SK-N-SH (cell line): ENCODE measurements around the gene CAVIN1.

Experiments
- CTCF ChIP-seq: fragments of 200-600 bp; sonication (generic); IDR thresholded peaks from 2 replicates; pipeline ENCODE4 v1.6.1; 2017; ENCODE audit warnings: antibody characterized with exemption, mild to moderate bottlenecking, moderate library complexity
- ELF1 ChIP-seq: IDR thresholded peaks from 2 replicates; pipeline ENCODE4 v1.4.0; 2012
- EZH2phosphoT487 ChIP-seq: fragments of 200-600 bp; sonication (generic); IDR thresholded peaks from 2 replicates; pipeline ENCODE4 v1.6.1; 2017; ENCODE audit warnings: low read depth, mixed run types, mild to moderate bottlenecking, antibody characterized with exemption, moderate library complexity, borderline replicate concordance
- FOXJ3 ChIP-seq: sonication (generic); formaldehyde crosslinking; IDR thresholded peaks from 2 replicates; pipeline ENCODE4 v1.5.1; 2020; ENCODE audit warnings: mild to moderate bottlenecking, missing genetic modification reagents
- FOXM1 ChIP-seq: IDR thresholded peaks from 2 replicates; pipeline ENCODE4 v1.4.0; 2012; ENCODE audit warnings: low read depth, mild to moderate bottlenecking
- POLR2AphosphoS5 ChIP-seq: IDR thresholded peaks from 2 replicates; pipeline ENCODE4 v1.6.1; 2012; ENCODE audit warnings: low read depth, low read length
- REST ChIP-seq: IDR thresholded peaks from 2 replicates; pipeline ENCODE4 v1.6.1; 2012; ENCODE audit warnings: mild to moderate bottlenecking, low read depth, low read length, moderate library complexity
- RXRA ChIP-seq: IDR thresholded peaks from 2 replicates; pipeline ENCODE4 v1.4.0; 2012; ENCODE audit warnings: low read depth, mild to moderate bottlenecking, borderline replicate concordance
- SMC3 ChIP-seq: IDR thresholded peaks from 2 replicates; pipeline ENCODE4 v1.6.1; 2012; ENCODE audit warnings: low read depth, low read length, improper control_type of control experiment
- YY1 ChIP-seq: IDR thresholded peaks from 2 replicates; pipeline ENCODE4 v1.4.0; 2012; ENCODE audit warnings: low read depth, mild to moderate bottlenecking

DNA sequence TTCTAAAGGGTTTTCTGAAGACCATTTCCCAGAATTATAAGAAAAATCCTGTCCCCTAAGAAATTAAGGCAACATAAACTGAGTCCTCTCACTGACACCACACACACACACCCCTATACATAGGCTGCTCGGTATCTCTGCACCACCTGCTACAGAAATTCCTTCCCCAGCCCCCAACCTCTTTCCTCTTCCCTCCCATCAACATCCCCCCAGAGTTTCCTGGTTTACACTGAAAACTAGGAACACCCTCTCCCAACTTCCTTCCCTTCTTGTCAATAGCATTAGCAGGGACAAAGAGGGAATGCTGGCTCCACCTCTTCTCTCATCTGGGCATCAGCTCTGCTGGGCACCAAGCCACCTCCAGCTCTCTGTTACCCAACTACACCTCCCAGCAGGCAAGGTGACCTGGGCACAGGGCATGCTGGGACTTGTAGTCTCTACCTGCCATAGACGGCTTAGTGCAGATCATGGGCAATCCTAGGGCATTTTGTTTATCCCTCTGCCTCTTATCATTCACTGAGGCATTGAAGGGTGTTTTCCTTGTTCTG, 15.7 kb downstream of the CAVIN1 start:
- TF ChIP-seq REST, result no peak
- TF ChIP-seq ELF1, result 0 out of 2 replicates have a peak, but pooled peaks have one; percentile 12
- TF ChIP-seq SMC3, result no peak
- TF ChIP-seq CTCF, result no peak
- no peak for TF ChIP-seq FOXM1
- no peak for TF ChIP-seq FOXJ3 (CRISPR knock-in tag)
- TF ChIP-seq RXRA, result no peak
- no peak for TF ChIP-seq EZH2phosphoT487
- TF ChIP-seq POLR2AphosphoS5, result no peak
- TF ChIP-seq YY1, result no peak
